OCI-LY7 (cell line): Measurements from ENCODE around the gene IMPA2.

Source experiments
- EZH2phosphoT487 ChIP-seq: fragments of 200-600 bp; sonication (generic); IDR thresholded peaks from 2 replicates; pipeline ENCODE4 v1.6.1; 2018; ENCODE audit warnings: low read depth, borderline replicate concordance, mild to moderate bottlenecking, mixed run types, antibody characterized with exemption, low read length, moderate library complexity, mixed read lengths
- TF ChIP-seq, protein P1 (sequence below): fragments of 200-600 bp; sonication (generic); conservative IDR thresholded peaks from 2 replicates; pipeline ENCODE4 v1.5.1; 2014; ENCODE audit warnings: mild to moderate bottlenecking, antibody characterized with exemption, low read length, moderate library complexity, mixed read lengths

DNA sequence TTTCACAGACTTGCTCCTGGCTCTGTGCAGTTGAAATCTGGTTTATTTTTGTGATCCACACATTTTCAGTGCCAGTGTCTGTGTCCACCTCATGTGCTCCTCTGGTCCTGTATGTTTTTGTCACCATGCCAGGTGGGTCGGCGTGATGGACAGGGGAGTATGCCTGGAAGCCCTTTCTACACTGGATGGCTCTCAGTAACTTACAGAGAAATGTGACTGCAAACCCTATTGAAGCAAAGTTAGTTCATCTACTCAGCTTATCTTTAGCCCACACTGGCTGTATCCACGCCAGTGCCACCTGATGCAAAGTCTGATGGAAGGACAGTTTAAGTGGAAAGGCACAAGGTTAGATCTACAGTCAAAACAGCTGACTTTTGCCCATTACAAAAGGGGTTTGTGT is 4.3 kb downstream of the IMPA2 start:
- TF ChIP-seq, protein P1, sequence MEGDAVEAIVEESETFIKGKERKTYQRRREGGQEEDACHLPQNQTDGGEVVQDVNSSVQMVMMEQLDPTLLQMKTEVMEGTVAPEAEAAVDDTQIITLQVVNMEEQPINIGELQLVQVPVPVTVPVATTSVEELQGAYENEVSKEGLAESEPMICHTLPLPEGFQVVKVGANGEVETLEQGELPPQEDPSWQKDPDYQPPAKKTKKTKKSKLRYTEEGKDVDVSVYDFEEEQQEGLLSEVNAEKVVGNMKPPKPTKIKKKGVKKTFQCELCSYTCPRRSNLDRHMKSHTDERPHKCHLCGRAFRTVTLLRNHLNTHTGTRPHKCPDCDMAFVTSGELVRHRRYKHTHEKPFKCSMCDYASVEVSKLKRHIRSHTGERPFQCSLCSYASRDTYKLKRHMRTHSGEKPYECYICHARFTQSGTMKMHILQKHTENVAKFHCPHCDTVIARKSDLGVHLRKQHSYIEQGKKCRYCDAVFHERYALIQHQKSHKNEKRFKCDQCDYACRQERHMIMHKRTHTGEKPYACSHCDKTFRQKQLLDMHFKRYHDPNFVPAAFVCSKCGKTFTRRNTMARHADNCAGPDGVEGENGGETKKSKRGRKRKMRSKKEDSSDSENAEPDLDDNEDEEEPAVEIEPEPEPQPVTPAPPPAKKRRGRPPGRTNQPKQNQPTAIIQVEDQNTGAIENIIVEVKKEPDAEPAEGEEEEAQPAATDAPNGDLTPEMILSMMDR: no peak
- no peak for TF ChIP-seq EZH2phosphoT487
